HG02884 (cell line): ENCODE data around the gene CDIPT.

Experiments
- ATAC-seq: cut with Tn5 transposase; IDR thresholded peaks from one replicate; pipeline ENCODE4 v1.9.1; 2021; ENCODE audit warnings: mild to moderate bottlenecking, moderate library complexity; ENCODE audit not compliant: unreplicated experiment

The CDIPT gene

GRCh38 chr16:29811896-29812665, 50.9 kb downstream of the CDIPT start, which contains the start of gene PRRT2:
PRRT2 (plus strand) TSS chr16:29812193; CDS start chr16:29813055, 862 bp downstream.
- no peak for ATAC-seq

- peak; percentile 36 for ATAC-seq
Observed at GRCh38 chr16:29811170-29811895, 51.7 kb downstream of the CDIPT start.

GRCh38 chr16:29810699-29811169, 52.3 kb downstream of the CDIPT start:
- ATAC-seq = no peak

GRCh38 chr16:29809850-29810698, 53.0 kb downstream of the CDIPT start:
- ATAC-seq = no peak

- no peak for ATAC-seq
Observed at GRCh38 chr16:29809031-29809747, 53.8 kb downstream of the CDIPT start.
